HepG2 (cell line): Measurements from ENCODE around the gene MTHFSD. TPM values are rescaled to one million over a fixed set of nuclear protein-coding genes. Genes with fewer than 3 reads are reported as not detected.
A peak's percentile ranks its signal among the peaks of the same experiment; 100 is the strongest.

ENCODE experiments used
- ATAC-seq: fragments of 200-7000 bp; cut with Tn5 transposase; 3 replicates; pipeline ENCODE4 v1.9.1; 2020; ENCODE audit warnings: mild to moderate bottlenecking, moderate library complexity
- BruUV-seq: library from RNA; stranded (reverse); fragments of 400-500 nt; replicated peaks from 2 replicates; lab custom pipeline; 2021; lab: Mats Ljungman, UMichigan
- CTCF ChIA-PET: fragments of 300-600 bp; formaldehyde crosslinking; extraction: SDS; loops from one replicate; lab custom pipeline; 2021; ENCODE audit warnings: low total read pairs, inconsistent platforms, low intra/inter-chr PET ratio; lab: Yijun Ruan, JAX
- POLR2A ChIA-PET: fragments of 350-600 bp; sonication (Branson Sonifier 250); formaldehyde crosslinking; loops from one replicate; lab custom pipeline; 2020; ENCODE audit warnings: antibody characterized with exemption, inconsistent platforms; lab: Yijun Ruan, JAX
- DNase-seq: peaks from one replicate; pipeline ENCODE4 v3.0.0-alpha.2; 2015; ENCODE audit warnings: low spot score
- FAIRE-seq: peaks from 3 replicates; lab custom pipeline; 2011; peaks lifted over from hg19 to GRCh38; lab: Jason Lieb, UNC
- H2AFZ ChIP-seq: one replicate; pipeline ENCODE4 v1.6.1; 2011; ENCODE audit warnings: low read length, inconsistent platforms
- H3K27ac ChIP-seq: fragments of 300-600 bp; 3 replicates; pipeline ENCODE4 v1.8.0; 2011; ENCODE audit warnings: mixed run types, mild to moderate bottlenecking, mixed read lengths, low read length, inconsistent platforms; ENCODE audit not compliant: insufficient read depth; ENCODE audit errors: extremely low read length
- H3K27me3 ChIP-seq, 2 experiments: fragments of 200-600 bp in 1 of 2; 2 replicates in 1 of 2; 3 replicates in 1 of 2; pipeline versions ENCODE4 v1.6.0 to v1.8.0; 2011; ENCODE audit warnings: low read length in 2 of 2, mild to moderate bottlenecking in 2 of 2, moderate library complexity in 2 of 2, inconsistent platforms in 1 of 2; ENCODE audit not compliant: insufficient read depth in 2 of 2, control insufficient read depth in 1 of 2
- H3K36me3 ChIP-seq, 2 experiments: fragments of 200-600 bp in 1 of 2; replicated peaks in 1 of 2; 2 replicates in 1 of 2; 3 replicates in 1 of 2; pipeline versions ENCODE4 v1.5.1 to v1.8.0; 2011; ENCODE audit warnings: low read length in 2 of 2, inconsistent platforms in 1 of 2; ENCODE audit not compliant: insufficient read depth in 2 of 2, control insufficient read depth in 1 of 2
- H3K4me1 ChIP-seq: 2 replicates; pipeline ENCODE4 v1.5.1; 2012; ENCODE audit warnings: low read length, inconsistent platforms; ENCODE audit not compliant: insufficient read depth
- H3K4me2 ChIP-seq: 2 replicates; pipeline ENCODE4 v1.6.0; 2011; ENCODE audit warnings: low read depth, low read length, inconsistent platforms
- H3K4me3 ChIP-seq, 3 experiments: fragments of 200-600 bp in 1 of 3; sonication (generic), shearing (Covaris generic) in 1 of 3; replicated peaks in 1 of 3; 2 replicates each; pipeline ENCODE4 v1.5.1; 2011 to 2016; ENCODE audit warnings: low read length in 3 of 3, inconsistent platforms in 2 of 3, low read depth in 2 of 3, mild to moderate bottlenecking in 2 of 3, control low read depth in 1 of 3, mixed read lengths in 1 of 3; ENCODE audit not compliant: insufficient read depth in 1 of 3
- H3K79me2 ChIP-seq: one replicate; pipeline ENCODE4 v1.6.1; 2011; ENCODE audit warnings: low read length, inconsistent platforms; ENCODE audit not compliant: insufficient read depth
- H3K9ac ChIP-seq: 2 replicates; pipeline ENCODE4 v1.6.0; 2011; ENCODE audit warnings: mild to moderate bottlenecking, low read depth, low read length, inconsistent platforms; ENCODE audit not compliant: insufficient read depth
- H3K9me3 ChIP-seq: 2 replicates; pipeline ENCODE4 v1.5.1; 2012; ENCODE audit warnings: mild to moderate bottlenecking, low read length
- H4K20me1 ChIP-seq: 2 replicates; pipeline ENCODE4 v1.6.0; 2011; ENCODE audit warnings: inconsistent platforms, mild to moderate bottlenecking, low read length, moderate library complexity; ENCODE audit not compliant: insufficient read depth
- ZNF629 ChIP-seq: sonication (generic); formaldehyde crosslinking; conservative IDR thresholded peaks from 2 replicates; pipeline ENCODE4 v1.5.0; 2020; ENCODE audit warnings: missing genetic modification reagents
- ZNF768 ChIP-seq: sonication (generic); formaldehyde crosslinking; IDR thresholded peaks from 2 replicates; pipeline ENCODE4 v1.4.0; 2020; ENCODE audit warnings: missing genetic modification reagents
- WGBS: methylation state at CpG from one replicate; pipeline ENCODE4 v1.1.6; 2017; ENCODE audit warnings: low lambda C conversion rate; 5-methylcytosine and 5-hydroxymethylcytosine counted together
- in situ Hi-C: cut with HindIII; loops from 2 replicates; pipeline ENCODE4 v1.10.0; 2017; ENCODE audit warnings: low pct_unique_long_range_greater_than_20kb; ENCODE audit not compliant: extremely low pct_ligation_motif_present
- intact Hi-C: fragments of 100-400 bp; cut with micrococcal nuclease; formaldehyde crosslinking; loops from one replicate; pipeline ENCODE4 v1.10.0; 2022; ENCODE audit not compliant: unreplicated experiment
- polyA plus RNA-seq, 8 experiments: library from polyadenylated mRNA; depleted of rRNA in 3 of 8; stranded (reverse) in 7 of 8; unstranded in 1 of 8; fragments of >200 nt; fragmentation: Illumina TruSeq in 4 of 8; extraction: Trizol in 4 of 8; gene quantifications; 2 replicates each; pipeline versions ENCODE4 v1.2.1 to v1.2.3, GENCODE V29; 2011 to 2016; ENCODE audit warnings: low read depth in 4 of 8, missing spikeins in 1 of 8, mixed read lengths in 1 of 8; ENCODE audit not compliant: insufficient read depth in 1 of 8
- total RNA-seq, 5 experiments: library from RNA; depleted of rRNA; stranded (reverse); fragments of >200 nt; fragmentation: Illumina TruSeq; extraction: Trizol; gene quantifications; 2 replicates each; pipeline ENCODE4 v1.2.3, GENCODE V29; 2016; ENCODE audit warnings: low read depth in 1 of 5
- TF ChIP-seq, protein P1 (sequence below): sonication (generic); formaldehyde crosslinking; IDR thresholded peaks from 2 replicates; pipeline ENCODE4 v1.4.0; 2020; ENCODE audit warnings: missing genetic modification reagents
- TF ChIP-seq, protein P2 (sequence below): sonication (generic); formaldehyde crosslinking; conservative IDR thresholded peaks from 2 replicates; pipeline ENCODE4 v1.5.0; 2020; ENCODE audit warnings: missing genetic modification reagents

MTHFSD gene
- total and polyA plus RNA-seq, 2 of the 13 experiments (the other 11 are each of a cell fraction or from before 2014, with no cell fraction given) = 14.2 to 16.3 TPM

DNA sequence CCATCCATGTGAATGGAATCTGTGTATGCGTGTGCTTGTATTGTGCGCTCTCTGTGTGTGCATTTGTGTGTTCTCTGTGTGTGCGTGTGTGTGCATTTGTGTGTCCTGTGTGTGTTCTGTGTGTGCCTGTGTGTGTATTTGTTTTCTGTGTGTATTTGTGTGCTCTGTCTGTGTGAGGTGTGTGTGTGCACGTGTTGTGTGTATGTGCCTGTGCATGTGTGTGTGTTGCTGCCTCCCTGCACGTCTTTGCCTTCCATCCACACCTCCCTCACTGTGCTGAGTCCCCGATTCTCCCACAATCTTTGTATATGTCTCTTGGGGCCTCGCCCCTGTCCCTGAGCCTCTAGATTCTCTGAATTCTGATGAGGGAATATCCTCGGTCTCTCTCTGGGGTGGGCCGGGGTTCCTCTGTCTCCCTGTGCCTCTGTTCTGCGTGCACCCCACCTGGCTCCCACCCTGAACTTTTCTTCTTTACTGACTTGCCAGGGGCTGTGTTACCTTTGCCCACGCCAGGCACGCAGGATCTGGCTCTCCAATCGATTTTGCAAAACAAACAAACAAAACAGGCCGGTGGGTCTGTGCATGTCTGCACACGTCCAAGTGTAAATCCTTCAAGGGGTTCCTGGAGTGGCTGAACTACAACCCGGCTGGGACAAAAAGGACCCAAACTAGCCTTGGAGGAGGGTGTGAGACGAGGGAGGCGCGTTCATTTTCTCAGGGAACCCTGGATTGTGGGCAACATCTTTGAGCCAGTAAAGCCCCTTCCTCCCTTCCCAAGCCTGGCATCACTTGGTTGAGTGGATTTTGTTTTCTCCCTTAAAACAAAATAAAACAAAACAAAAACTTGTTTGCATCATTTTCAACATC is 52.8 kb downstream of the MTHFSD start (continued):
- TF ChIP-seq, protein P1, sequence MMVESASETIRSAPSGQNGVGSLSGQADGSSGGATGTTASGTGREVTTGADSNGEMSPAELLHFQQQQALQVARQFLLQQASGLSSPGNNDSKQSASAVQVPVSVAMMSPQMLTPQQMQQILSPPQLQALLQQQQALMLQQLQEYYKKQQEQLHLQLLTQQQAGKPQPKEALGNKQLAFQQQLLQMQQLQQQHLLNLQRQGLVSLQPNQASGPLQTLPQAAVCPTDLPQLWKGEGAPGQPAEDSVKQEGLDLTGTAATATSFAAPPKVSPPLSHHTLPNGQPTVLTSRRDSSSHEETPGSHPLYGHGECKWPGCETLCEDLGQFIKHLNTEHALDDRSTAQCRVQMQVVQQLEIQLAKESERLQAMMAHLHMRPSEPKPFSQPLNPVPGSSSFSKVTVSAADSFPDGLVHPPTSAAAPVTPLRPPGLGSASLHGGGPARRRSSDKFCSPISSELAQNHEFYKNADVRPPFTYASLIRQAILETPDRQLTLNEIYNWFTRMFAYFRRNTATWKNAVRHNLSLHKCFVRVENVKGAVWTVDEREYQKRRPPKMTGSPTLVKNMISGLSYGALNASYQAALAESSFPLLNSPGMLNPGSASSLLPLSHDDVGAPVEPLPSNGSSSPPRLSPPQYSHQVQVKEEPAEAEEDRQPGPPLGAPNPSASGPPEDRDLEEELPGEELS (CRISPR knock-in tag) = 0 out of 2 replicates have a peak, but pooled peaks have one; percentile 23

DNA sequence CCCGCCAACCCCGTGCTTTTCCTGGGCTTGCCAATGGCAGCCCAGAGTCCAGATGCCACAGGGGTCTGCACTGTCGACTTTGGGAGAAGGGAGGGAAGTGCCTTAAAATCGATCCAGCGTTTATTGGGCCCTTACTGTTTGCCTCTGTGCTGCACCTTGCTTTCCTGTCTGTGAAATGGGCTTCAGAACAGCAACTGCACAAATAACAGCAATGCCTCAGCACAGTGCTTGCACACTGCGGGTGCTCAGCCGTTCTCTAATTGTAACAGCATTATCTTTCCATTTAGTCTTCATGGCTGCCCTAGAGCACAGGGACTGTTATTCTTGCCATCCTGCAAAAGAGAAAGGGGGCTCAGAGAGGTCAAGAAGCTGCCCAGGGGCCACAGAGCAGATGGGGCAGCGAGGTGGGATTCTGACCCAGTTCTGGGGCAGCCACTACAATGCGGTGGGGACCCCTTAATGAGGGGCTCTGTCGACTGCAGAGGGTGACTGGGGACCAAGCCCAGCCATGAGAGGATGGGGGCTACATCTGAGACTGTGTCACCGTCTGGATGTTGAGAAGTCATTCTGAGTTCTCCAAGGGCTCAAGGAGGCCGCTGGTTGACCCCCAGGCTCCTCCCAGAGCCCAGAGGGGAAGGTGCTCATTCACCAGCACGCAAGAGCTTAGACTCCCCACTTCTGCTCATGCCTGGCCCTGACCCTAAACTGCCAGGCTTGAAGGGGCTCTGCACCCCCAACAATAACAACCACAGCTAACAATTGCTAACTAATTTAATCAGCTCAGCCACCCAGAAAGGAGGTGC is 54.1 kb downstream of the MTHFSD start:
- WGBS = 0% methylated on average over 9 of the region's 13 CpGs
- H3K4me1 ChIP-seq = peaks cover 9% of the 10 kb centered on the region; the same call in 1 of the 2 replicates
- no peaks in the 10 kb centered on the region for H3K36me3 ChIP-seq
- no peak overlapping the region for H3K4me2 ChIP-seq
- intact Hi-C loops (no loop called here), in situ Hi-C loops (loop anchor here (25.0 kb wide), 1 partner anchor 689 kb away; no protein-coding TSS in a partner anchor)
- H4K20me1 ChIP-seq = no peaks in the 10 kb centered on the region; the same call in 1 of the 2 replicates
- peaks cover 23 to 90% of the 10 kb centered on the region in 2 experiments for H3K27me3 ChIP-seq
- FAIRE-seq (no peak), ATAC-seq (no peak), DNase-seq (no peak)
- no peaks in the 10 kb centered on the region for H3K9me3 ChIP-seq
- CTCF ChIA-PET = no interaction called here
- no TSS peak for BruUV-seq
- POLR2A ChIA-PET = no interaction called here
- H2AFZ ChIP-seq = no peak overlapping the region
- H3K79me2 ChIP-seq = no peaks in the 10 kb centered on the region
- H3K4me3 ChIP-seq = no peak overlapping the region
- H3K27ac ChIP-seq = no peak overlapping the region
- no peak overlapping the region for H3K9ac ChIP-seq
- TF ChIP-seq, protein P2, sequence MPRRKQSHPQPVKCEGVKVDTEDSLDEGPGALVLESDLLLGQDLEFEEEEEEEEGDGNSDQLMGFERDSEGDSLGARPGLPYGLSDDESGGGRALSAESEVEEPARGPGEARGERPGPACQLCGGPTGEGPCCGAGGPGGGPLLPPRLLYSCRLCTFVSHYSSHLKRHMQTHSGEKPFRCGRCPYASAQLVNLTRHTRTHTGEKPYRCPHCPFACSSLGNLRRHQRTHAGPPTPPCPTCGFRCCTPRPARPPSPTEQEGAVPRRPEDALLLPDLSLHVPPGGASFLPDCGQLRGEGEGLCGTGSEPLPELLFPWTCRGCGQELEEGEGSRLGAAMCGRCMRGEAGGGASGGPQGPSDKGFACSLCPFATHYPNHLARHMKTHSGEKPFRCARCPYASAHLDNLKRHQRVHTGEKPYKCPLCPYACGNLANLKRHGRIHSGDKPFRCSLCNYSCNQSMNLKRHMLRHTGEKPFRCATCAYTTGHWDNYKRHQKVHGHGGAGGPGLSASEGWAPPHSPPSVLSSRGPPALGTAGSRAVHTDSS = no peak
- TF ChIP-seq ZNF629 (CRISPR knock-in tag) (peak; percentile 67), ZNF768 (CRISPR knock-in tag) (peak; percentile 81)
